Activated CD4-positive, alpha-beta T cell treated with anti-CD3 and anti-CD28 coated beads, Interleukin-2, amount 50 U/mL, for 1 hour (primary cell): ENCODE data around the gene KLHL30.

Source experiments
- DNase-seq: peaks from one replicate; pipeline ENCODE4 v3.0.0-alpha.2; 2020

Gene KLHL30, protein sequence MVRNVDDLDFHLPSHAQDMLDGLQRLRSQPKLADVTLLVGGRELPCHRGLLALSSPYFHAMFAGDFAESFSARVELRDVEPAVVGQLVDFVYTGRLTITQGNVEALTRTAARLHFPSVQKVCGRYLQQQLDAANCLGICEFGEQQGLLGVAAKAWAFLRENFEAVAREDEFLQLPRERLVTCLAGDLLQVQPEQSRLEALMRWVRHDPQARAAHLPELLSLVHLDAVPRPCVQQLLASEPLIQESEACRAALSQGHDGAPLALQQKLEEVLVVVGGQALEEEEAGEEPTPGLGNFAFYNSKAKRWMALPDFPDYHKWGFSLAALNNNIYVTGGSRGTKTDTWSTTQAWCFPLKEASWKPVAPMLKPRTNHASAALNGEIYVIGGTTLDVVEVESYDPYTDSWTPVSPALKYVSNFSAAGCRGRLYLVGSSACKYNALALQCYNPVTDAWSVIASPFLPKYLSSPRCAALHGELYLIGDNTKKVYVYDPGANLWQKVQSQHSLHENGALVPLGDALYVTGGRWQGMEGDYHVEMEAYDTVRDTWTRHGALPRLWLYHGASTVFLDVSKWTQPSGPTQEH

DNA sequence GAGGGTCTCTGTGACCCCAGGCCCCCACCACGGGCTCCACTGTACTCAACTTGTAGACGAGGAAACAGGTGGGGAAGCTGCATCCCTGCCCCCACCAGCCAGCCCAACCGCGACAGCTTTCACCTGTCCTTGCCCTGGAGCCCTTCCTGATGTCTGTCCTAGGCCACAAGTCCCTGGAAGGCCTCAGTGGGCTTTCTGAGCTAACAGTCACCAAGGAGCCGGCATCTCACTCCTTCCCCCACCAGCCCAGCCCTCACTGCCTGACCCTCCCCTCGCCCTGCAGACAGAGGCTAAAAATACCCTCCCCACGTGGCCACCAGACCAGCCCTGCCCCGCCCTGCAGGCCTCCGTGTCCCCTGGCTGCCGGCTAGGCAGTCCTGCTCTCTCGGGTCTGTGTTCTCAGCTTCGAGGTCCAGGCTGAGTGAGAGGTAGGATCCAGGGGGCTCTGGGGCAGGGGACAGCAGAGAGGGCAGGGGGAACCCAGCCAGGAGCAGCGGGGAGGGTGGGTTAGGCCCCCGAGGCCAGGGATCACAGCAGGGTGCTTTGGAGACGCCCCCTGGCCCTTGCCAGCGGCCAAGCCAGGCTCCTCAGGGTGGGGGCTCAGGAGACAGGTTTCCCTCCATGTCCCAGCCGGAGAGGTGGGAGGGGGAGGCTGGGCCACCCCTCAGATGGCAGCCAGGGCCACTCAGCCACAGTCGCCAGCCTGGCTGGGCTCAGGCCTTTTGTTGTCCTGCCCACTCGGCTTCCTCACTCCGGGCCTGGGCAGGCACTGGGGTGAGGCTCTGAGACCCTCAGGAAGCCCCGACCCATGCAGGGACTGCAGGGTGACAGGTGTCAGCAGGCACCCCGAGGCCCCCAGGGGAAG lies at the start of gene KLHL30:
Gene KLHL30, plus strand, starts transcription at position 338 of the 865 bp plus-strand sequence. CDS start 2,087 bp downstream, outside the sequence.
- DNase-seq, result no peak

DNA sequence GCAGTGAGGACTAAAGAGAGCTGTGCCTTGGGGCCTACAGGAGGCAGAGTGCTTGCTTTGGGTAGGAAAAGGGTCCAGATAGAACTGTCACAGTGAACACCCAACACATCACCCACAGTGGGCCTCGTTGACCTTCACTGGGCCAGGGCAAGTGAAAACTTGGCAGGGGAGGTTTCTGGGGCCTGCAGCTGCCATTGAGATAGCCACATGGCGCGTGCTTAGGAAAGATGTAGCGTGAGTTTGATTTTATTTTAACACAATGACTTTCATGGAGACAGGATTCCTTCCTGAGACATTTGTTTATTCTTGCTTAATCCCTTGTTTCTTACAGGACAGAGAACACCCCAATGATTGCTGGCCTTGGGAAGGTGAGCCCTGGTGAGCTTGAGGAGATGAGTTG lies 47.6 kb upstream of the KLHL30 start:
- DNase-seq, result no peak

DNA sequence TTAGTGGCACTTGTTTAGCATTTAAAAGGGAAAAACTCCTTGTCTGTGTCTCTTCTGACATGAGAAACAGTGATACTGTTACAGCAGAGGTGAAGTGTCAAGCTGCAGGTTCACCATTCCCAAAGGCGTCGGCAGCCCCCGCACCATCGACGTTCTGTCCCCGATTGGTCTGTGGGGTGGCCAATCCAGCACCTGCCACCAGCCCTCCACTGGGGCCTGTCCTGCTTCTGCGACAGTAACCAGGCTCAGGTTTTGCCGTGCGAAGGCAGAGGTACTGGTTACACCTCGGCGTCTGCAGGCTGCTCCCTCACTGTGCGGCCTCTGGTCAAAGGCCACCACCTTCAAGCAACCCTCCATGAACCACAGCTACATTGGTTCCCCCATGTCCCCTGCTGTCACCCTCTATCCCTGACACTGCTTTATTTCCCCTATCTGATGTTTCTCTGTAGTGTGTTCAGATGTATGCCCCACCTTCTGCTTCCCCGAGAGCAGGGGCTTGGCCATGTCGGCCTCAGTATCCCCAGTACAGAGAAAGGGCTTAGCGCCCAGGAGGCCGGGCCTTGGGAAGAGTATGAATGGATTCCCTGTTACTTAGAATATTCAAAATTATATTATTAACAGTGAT lies 46.9 kb upstream of the KLHL30 start:
- no peak for DNase-seq

- no peak for DNase-seq
These were observed 45.9 kb upstream of the KLHL30 start for GRCh38 chr2:238092486-238093035.

- no peak for DNase-seq
These were observed 45.0 kb upstream of the KLHL30 start for GRCh38 chr2:238093181-238094140.

DNA sequence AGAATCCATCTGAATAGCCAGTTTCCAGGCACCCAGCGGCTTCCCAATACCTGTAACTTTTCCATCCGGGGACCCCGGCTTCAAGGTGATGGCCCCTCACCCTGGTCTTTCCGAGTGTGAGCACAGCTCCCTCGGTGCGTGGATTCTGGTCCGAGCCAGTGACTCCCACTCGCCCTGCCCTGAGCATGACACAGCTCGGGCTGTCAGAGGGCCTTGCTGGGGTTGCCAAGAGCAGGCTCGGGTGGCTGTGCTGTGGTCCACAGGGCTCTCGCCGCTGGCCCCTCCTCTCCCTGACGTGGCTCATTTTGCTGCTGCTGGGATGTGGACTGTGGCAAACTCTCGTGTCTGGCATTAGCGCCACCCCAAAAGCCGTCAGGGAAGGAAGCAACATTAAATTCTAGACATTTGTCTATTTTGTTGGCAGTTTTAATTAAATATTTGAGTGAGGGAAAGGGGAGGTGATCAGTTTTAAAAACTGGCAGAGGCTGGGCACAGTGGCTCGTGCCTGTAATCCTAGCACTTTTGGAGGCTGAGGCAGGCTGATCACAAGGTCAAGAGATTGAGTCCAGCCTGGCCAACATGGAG lies 43.9 kb upstream of the KLHL30 start:
- no peak for DNase-seq

GRCh38 chr2:238095143-238095542 lies 43.3 kb upstream of the KLHL30 start:
- DNase-seq, result no peak

DNA sequence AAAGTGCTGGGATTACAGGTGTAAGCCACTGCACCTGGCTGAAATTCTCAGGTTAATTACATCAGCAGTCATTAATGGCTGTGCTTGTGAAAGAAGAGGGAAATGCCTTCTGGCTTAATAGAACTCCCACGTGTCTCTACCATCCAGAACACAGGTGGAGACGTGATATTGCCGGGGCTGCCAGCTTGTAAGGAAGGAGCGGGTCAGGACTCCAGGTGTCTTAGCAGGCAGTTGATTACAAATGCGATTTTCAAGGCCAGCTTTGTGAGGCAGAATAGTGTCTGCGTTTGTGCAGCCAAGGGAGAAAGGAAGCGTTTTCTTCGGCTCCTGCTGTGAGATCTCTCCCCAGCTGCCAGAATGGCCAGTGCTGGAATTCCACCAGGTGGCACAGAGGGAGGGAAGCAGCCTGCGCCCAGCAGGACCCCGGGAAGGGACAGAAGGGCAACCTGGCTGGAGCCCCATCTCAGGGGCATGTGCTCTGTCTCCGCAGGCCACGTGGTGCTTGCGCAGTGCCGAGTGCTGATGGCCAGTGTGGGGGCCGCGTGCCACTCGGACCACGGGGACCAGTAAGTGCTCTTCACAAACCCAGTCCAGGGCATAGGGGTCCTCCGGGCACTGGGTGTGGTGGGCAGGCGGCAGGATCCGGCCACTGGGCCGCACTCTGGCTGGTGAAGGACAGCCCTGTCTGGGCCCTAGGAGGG lies 42.0 kb upstream of the KLHL30 start:
- no peak for DNase-seq

DNA sequence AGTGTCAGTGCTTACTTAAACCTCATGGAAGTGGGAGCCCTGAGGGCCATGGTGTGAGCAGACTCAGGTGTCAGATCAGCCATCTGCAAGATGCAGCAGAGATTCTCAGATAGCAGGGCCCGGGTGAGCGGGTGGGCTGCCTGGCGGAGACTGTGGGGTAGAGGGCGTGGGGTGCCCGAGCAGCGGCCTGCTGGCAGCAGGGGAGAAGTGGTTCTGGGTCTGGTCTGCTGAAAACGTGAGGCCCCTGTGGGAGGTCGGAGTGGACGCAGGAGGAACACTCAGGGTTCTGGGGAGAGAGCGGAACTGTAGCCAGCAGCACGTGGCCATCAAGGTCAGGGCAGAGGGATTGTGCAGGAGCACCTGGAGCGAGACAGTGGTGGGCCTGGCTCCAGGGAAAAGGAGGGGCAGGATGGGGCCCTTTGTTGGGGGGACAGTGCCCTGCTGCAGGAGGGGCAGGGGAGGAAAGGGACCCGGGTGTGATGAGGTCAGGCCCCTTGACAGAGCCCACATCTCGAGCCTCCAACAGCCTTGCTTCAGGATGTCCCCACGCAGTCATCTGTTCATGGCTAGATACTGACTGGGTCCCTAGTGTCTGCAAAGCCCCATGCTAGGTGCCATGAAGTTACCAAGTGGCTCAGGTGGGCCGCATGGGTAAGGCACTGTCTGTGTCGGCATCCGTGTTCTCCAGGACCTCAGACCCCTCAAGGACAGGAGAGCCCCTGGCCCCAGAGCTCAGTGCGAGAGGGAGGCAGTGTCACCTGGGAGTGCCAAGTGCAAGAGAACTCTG lies 41.1 kb upstream of the KLHL30 start:
- DNase-seq, result no peak

DNA sequence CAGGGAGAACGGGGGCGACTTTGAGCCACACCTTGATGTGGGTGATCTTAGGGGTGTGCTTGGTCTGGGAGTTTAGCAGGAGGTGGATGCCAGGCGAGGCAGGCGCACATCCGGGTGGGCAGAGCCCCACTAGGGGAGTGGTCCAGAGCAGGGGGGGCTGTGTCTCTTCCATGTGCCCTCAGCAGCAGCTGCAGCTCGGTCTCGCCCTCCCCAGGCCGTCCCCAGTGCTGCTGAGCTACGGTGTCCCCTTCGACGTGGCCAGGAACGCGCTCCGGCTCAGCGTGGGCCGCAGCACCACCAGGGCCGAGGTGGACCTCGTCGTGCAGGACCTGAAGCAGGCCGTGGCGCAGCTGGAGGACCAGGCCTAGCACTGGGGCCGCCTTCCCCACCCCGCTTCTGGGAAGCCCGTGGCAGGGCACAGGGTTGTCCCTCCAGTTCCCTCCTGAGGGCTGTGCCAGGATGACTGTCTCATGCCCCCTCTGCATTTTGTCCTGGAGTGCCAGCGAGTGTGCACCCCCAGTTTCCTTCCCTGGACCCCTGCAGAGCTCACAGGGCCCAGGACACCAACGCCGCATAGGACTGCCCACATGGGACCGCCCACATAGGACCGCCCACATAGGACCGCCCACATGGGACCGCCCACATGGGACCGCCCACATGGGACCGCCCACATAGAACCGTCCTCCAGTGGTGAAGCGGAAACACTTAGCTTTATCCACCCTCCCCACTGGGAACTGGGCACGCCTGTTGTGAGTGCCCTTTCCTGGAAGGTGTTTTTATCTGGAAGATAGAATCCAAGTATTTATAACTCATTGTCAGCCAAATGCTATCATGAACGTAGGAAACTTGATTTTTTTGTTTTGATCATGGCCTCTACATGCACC lies 40.2 kb upstream of the KLHL30 start:
- no peak for DNase-seq

GRCh38 chr2:238098901-238099713 lies 39.4 kb upstream of the KLHL30 start:
- no peak for DNase-seq

DNA sequence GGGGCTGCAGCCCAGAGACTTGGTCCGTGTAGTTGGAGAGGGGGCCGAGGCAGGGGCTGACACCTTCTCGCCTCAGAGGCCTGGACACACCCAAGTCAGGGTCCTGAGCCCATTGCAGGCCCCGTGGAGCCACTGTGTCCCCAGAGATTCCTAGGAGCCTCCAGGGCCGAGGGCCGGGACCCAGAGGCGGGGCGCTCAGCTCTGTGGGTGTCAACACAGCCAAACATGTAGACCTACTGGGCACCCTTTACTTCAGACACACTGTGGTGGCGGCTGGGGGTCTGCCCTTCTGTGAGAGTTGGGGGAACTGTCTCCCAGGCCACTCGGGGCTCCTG lies 38.8 kb upstream of the KLHL30 start:
- DNase-seq, result no peak

DNA sequence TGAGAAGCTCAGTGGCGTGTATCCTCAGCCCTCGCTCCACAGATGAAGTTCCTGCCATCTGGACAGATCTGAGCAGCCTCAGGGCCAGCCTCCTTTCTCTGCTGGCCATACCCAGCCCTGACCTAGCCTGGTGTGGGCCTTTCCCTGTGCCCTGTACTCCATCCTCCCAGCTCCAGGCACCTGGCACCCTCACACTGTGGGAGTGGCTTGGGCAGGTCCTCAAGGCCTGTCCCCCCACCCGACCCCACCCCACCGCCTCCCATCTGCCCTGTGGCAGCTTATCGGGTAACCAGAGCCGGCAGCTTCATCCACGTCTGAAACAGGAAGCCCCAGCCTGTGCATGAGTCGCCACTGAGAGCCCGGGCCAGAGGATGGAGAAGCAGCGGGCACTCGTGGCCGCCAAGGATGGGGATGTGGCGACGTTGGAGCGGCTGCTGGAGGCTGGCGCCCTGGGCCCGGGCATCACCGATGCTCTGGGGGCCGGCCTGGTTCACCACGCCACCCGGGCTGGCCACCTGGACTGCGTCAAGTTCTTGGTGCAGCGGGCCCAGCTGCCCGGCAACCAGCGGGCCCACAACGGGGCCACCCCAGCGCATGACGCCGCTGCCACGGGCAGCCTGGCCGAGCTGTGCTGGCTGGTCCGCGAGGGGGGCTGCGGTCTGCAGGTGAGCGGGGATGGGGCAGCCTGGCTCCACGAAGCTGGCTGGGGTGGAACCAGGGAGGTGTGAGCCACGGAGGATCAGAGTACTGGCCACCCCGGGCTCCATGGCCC lies 38.2 kb upstream of the KLHL30 start, which contains the start of gene ESPNL:
Gene ESPNL, plus strand, starts transcription at position 292 of the 772 bp plus-strand sequence. Its CDS starts 80 bp downstream, at position 372.
- DNase-seq, result no peak

DNA sequence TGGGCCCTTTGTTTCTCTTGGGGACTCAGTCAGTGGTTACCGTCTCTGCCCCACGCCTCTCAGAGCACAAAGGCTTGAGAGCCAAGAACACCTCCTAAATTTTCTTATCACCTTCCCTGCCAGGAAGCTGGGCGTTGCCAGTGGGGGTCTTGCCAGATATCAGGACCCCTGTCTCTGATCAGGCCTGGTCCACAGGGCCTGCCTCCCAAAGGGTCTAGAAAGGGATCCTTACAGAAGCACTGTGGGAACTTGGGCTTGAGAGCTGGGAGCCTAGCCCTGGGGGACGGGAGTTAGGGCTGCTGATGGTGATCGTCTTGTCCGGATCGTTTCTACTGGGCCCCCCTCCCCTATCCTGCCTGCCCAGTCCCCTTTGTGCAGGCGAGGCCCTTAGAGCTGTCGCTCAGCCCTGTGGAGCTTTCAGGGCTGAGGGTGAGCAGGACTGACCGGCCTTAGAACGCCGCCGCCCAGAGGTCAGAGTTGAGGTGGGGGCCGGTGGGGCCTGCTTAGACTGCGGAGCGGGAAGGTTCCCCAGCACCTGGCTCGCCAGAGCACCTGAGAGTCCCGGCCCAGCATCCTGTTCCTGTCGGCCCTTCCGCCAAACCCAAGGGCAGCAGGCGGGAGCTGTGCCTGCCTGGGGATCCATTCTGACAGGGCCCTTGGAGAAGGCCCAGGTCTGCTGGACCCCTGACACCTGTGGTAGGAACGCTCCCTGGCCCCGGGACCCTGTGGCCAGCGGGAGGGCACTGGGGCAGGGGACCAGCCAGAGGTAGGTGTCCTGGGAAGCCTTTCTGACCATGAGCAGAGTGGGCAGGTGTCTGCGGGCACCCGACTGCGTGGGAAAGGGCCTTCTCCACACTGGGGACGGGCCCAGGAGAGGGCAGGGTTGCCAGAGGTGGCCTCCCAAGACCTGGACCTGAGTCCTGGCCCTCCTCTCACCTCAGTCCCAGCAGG lies 37.4 kb upstream of the KLHL30 start:
- no peak for DNase-seq
